ENCODE results near the gene ORAI1.
A peak's percentile ranks its signal among the peaks of the same experiment; 100 is the strongest.

Gene ORAI1

DNA sequence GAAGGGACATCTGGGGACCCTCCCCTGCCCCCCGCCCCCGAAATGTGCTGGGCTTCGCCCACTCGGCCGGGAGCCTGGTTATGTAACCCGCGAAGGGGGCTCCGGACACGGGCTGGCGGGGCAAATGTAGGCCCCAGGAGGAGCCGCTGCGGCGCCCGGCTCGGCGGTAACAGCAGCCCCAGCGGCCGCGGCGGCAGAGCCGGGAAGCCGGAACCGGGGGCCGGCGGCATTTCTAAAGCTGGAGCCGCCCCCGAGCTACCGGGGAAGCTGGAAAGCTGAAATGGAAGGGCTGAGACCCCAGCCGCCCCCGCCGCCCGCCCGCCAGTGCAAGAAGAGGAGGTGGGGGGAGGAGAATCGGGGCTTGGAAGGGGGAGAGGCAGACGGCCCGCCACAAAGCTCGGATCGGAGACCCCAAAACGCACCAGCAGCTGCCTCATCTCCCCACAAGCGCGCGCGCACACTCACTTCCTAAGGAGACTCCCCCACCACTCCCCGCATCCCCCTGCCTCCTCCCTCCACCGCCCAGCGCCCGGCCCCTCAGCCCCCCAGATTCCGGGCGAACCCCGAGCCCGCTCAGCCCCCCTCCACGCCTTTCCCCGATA is 47.0 kb upstream of the ORAI1 start:
- H3K27ac ChIP-seq: peak overlapping the region; percentile 74 to 86
- H3K4me3 ChIP-seq: peak overlapping the region; percentile 72 to 76
- intact Hi-C loops (cut with DNase I; ENCODE audit: low total_unique reads): loop anchor here (5.0 kb wide), 1 partner anchor 42 kb away; no protein-coding TSS in a partner anchor
- no peak for TF ChIP-seq CTCF (IDR thresholded peaks at IDR 0.05)
- DNase-seq: peak in 1 of 2 donors; percentile 71
- H3K9me3 ChIP-seq: no peaks in the 10 kb centered on the region
- H3K36me3 ChIP-seq: peaks cover 0 to 9% (median 0%) of the 10 kb centered on the region in 3 donors
- H3K27me3 ChIP-seq: no peaks in the 10 kb centered on the region
- H3K4me1 ChIP-seq: peaks cover 8 to 52% (median 38%) of the 10 kb centered on the region in 4 donors

- Histone ChIP-seq H3K27me3 (no peaks in the 10 kb centered on the region), H3K36me3 (peaks cover 0 to 2% (median 0%) of the 10 kb centered on the region in 3 donors), H3K27ac (peak overlapping the region; percentile 74 to 86), H3K4me3 (peak overlapping the region; percentile 72 to 76), H3K4me1 (peaks cover 8 to 52% (median 38%) of the 10 kb centered on the region in 4 donors), H3K9me3 (no peaks in the 10 kb centered on the region)
- TF ChIP-seq CTCF (IDR thresholded peaks at IDR 0.05): no peak
- DNase-seq: peak; percentile 76 to 86
- intact Hi-C loops (cut with DNase I; ENCODE audit: low total_unique reads): loop anchor here (5.0 kb wide), 1 partner anchor 43 kb away; no protein-coding TSS in a partner anchor
Measured at GRCh38 chr12:121579981-121580868, 46.1 kb upstream of the ORAI1 start.

GRCh38 chr12:121580959-121581685 is 45.2 kb upstream of the ORAI1 start, which contains the start of gene KDM2B:
Gene KDM2B (minus strand): TSS chr12:121581023. CDS start chr12:121580911, 112 bp downstream.
- DNase-seq: peak; percentile 48 to 73
- intact Hi-C loops (cut with DNase I; ENCODE audit: low total_unique reads): no loop called here
- no peaks in the 10 kb centered on the region for H3K9me3 ChIP-seq
- H3K36me3 ChIP-seq: no peaks in the 10 kb centered on the region
- peaks cover 8 to 52% (median 38%) of the 10 kb centered on the region in 4 donors for H3K4me1 ChIP-seq
- H3K4me3 ChIP-seq: peak within 1 kb of the TSS; percentile 72 to 76
- H3K27me3 ChIP-seq: no peaks in the 10 kb centered on the region
- TF ChIP-seq CTCF (IDR thresholded peaks at IDR 0.05): no peak
- H3K27ac ChIP-seq: peak within 1 kb of the TSS; percentile 74 to 86

DNA sequence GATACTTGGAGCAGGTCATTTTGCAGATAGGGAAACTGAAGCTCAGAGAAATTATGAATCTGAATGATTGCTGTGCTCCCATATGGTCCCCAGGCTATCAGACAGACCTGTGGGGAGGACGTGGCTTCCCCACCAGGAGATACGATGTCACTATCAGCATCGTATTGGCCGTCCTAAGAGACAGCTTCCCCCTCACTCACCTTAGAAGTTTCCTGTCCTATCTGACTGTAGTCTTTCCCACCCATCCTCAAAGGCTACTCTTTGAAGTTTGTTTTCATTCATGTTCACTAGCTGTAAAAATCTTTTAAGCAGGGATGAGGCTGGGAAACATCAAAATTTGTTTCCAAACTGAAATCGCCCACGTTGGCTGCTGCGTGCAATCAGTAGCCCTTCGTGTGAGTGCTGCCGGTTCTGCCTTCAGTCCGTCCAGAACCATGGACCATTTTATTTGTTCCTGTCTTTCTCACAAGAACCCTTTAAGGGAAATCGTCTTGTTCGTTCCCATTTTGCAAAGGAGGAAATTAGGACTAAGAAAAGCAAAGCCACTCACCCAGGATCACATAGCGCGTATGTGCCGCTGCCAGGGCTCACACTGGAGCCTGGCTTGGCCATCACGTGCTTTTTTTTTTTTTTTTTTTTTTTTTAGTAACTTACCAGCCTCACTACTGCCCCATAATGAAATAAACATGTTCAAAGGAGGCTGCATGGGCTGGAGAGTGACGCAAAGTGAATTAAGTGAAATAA is 44.5 kb upstream of the ORAI1 start:
- intact Hi-C loops (cut with DNase I; ENCODE audit: low total_unique reads): no loop called here

More for the DNA sequence above, 44.5 kb upstream of the ORAI1 start:
- Histone ChIP-seq H3K4me3 (peak overlapping the region; percentile 72 to 76), H3K27ac (peak overlapping the region; percentile 74 to 86), H3K9me3 (no peaks in the 10 kb centered on the region), H3K36me3 (no peaks in the 10 kb centered on the region), H3K27me3 (no peaks in the 10 kb centered on the region), H3K4me1 (peaks cover 8 to 47% (median 35%) of the 10 kb centered on the region in 4 donors)
- no peak for TF ChIP-seq CTCF (IDR thresholded peaks at IDR 0.05)
- DNase-seq: peak; percentile 62 to 72

All from tibial artery (tissue), 4 donors.